Measurements from ENCODE around the gene MAP2K3. TPM values are rescaled to one million over a fixed set of nuclear protein-coding genes. Genes with fewer than 3 reads are reported as not detected.
A peak's percentile ranks its signal among the peaks of the same experiment; 100 is the strongest.
"Not testable (repeated sequence)": the region's sequence is repeated elsewhere in the genome, so short reads cannot be mapped to it uniquely, and the experiment has no call there.

The MAP2K3 gene
- total RNA-seq, 1 experiment from 2014 or later = 50.9 TPM

- H3K27ac Mint-ChIP-seq (ENCODE audit: unreplicated experiment); H3K4me1 Mint-ChIP-seq (ENCODE audit: low read depth, unreplicated experiment); H3K27me3 ChIP-seq (replicated peaks; ENCODE audit: control insufficient read depth, insufficient read depth, low read length); H3K9me3 ChIP-seq; H3K4me3 ChIP-seq (ENCODE audit: low read depth, low read length); BruUV-seq (replicated peaks); H3K36me3 ChIP-seq (ENCODE audit: control insufficient read depth, insufficient read depth, low read length); DNase-seq; POLR2A ChIA-PET; H3K36me3 Mint-ChIP-seq (ENCODE audit: insufficient read depth, unreplicated experiment); H3K4me1 ChIP-seq; H3K9me3 Mint-ChIP-seq (ENCODE audit: unreplicated experiment); H3K4me3 Mint-ChIP-seq (ENCODE audit: unreplicated experiment): not testable (repeated sequence)
- CTCF ChIA-PET = interaction anchor here (0.6 kb wide), 1 partner anchor 37 kb away, joined by 3 read pairs; no protein-coding TSS in a partner anchor
- intact Hi-C loops (cut with micrococcal nuclease; ENCODE audit: unreplicated experiment) = loop anchor here (5.0 kb wide), 2 partner anchors 38 to 192 kb away; partner anchors contain the start of gene MAP2K3
- peaks cover 16% of the 10 kb centered on the region for H3K27me3 Mint-ChIP-seq (ENCODE audit: insufficient read depth, unreplicated experiment)
These were observed 35.9 kb downstream of the MAP2K3 start for GRCh38 chr17:21320430-21320829.

DNA sequence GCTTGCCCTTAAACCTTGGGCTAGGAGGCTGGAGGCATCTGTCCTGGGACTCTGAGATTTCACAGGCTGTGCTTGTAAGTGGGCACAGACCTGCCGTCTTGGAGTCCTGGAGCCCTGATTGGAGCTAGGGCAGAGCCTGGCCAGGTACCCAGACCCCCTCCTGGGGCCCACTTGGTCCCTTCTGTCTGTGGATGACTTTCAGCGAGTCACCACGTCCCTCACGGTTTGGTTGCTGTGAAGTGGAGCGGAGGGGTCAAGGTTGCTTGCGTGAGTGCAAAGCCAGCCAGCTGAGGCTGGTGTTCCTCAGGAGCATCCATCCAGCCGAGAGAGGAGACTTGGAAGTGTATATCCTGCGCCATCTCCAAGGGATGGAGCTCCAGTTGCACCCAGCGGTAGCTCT is 36.5 kb downstream of the MAP2K3 start:
- CTCF ChIA-PET; H3K36me3 Mint-ChIP-seq (ENCODE audit: insufficient read depth, unreplicated experiment); H3K4me3 ChIP-seq (ENCODE audit: low read depth, low read length); H3K4me3 Mint-ChIP-seq (ENCODE audit: unreplicated experiment); H3K4me1 Mint-ChIP-seq (ENCODE audit: low read depth, unreplicated experiment); H3K4me1 ChIP-seq; H3K9me3 ChIP-seq; H3K27me3 ChIP-seq (replicated peaks; ENCODE audit: control insufficient read depth, insufficient read depth, low read length); POLR2A ChIA-PET; H3K27ac Mint-ChIP-seq (ENCODE audit: unreplicated experiment); H3K9me3 Mint-ChIP-seq (ENCODE audit: unreplicated experiment); BruUV-seq (replicated peaks); H3K36me3 ChIP-seq (ENCODE audit: control insufficient read depth, insufficient read depth, low read length); DNase-seq: not testable (repeated sequence)
- peaks cover 19% of the 10 kb centered on the region for H3K27me3 Mint-ChIP-seq (ENCODE audit: insufficient read depth, unreplicated experiment)
- intact Hi-C loops (cut with micrococcal nuclease; ENCODE audit: unreplicated experiment) = loop anchor here (5.0 kb wide), 2 partner anchors 39 to 191 kb away; partner anchors contain the start of gene MAP2K3

GRCh38 chr17:21321744-21322191 is 37.3 kb downstream of the MAP2K3 start:
- not testable (repeated sequence) for H3K36me3 Mint-ChIP-seq (ENCODE audit: insufficient read depth, unreplicated experiment); H3K4me1 Mint-ChIP-seq (ENCODE audit: low read depth, unreplicated experiment)

GRCh38 chr17:21323257-21324111 is 39.0 kb downstream of the MAP2K3 start:
- peak overlapping the region; percentile 86 for H3K4me3 Mint-ChIP-seq (ENCODE audit: unreplicated experiment)
- DNase-seq; H3K9me3 Mint-ChIP-seq (ENCODE audit: unreplicated experiment); H3K36me3 Mint-ChIP-seq (ENCODE audit: insufficient read depth, unreplicated experiment); POLR2A ChIA-PET; BruUV-seq (replicated peaks); H3K4me1 Mint-ChIP-seq (ENCODE audit: low read depth, unreplicated experiment); H3K4me1 ChIP-seq; H3K9me3 ChIP-seq; CTCF ChIA-PET; H3K27me3 ChIP-seq (replicated peaks; ENCODE audit: control insufficient read depth, insufficient read depth, low read length); H3K36me3 ChIP-seq (ENCODE audit: control insufficient read depth, insufficient read depth, low read length): not testable (repeated sequence)
- H3K27ac Mint-ChIP-seq (ENCODE audit: unreplicated experiment) = peak overlapping the region; percentile 45
- peaks cover 24% of the 10 kb centered on the region for H3K27me3 Mint-ChIP-seq (ENCODE audit: insufficient read depth, unreplicated experiment)
- intact Hi-C loops (cut with micrococcal nuclease; ENCODE audit: unreplicated experiment) = loop anchor here (5.0 kb wide), 2 partner anchors 41 to 189 kb away; partner anchors contain the start of gene MAP2K3
- peak overlapping the region; percentile 47 for H3K4me3 ChIP-seq (ENCODE audit: low read depth, low read length)

More at GRCh38 chr17:21321744-21322191, 37.3 kb downstream of the MAP2K3 start:
- H3K4me1 ChIP-seq; H3K36me3 ChIP-seq (ENCODE audit: control insufficient read depth, insufficient read depth, low read length); POLR2A ChIA-PET; DNase-seq; H3K27ac Mint-ChIP-seq (ENCODE audit: unreplicated experiment); BruUV-seq (replicated peaks); H3K4me3 ChIP-seq (ENCODE audit: low read depth, low read length); H3K27me3 ChIP-seq (replicated peaks; ENCODE audit: control insufficient read depth, insufficient read depth, low read length); H3K9me3 ChIP-seq; CTCF ChIA-PET; H3K9me3 Mint-ChIP-seq (ENCODE audit: unreplicated experiment); H3K4me3 Mint-ChIP-seq (ENCODE audit: unreplicated experiment): not testable (repeated sequence)
- H3K27me3 Mint-ChIP-seq (ENCODE audit: insufficient read depth, unreplicated experiment) = peaks cover 19% of the 10 kb centered on the region
- intact Hi-C loops (cut with micrococcal nuclease; ENCODE audit: unreplicated experiment) = loop anchor here (5.0 kb wide), 2 partner anchors 39 to 191 kb away; partner anchors contain the start of gene MAP2K3

- POLR2A ChIA-PET; H3K4me3 ChIP-seq (ENCODE audit: low read depth, low read length); H3K9me3 ChIP-seq; H3K36me3 ChIP-seq (ENCODE audit: control insufficient read depth, insufficient read depth, low read length); H3K27me3 ChIP-seq (replicated peaks; ENCODE audit: control insufficient read depth, insufficient read depth, low read length); H3K4me1 Mint-ChIP-seq (ENCODE audit: low read depth, unreplicated experiment); BruUV-seq (replicated peaks); CTCF ChIA-PET; H3K4me1 ChIP-seq; DNase-seq; H3K4me3 Mint-ChIP-seq (ENCODE audit: unreplicated experiment); H3K36me3 Mint-ChIP-seq (ENCODE audit: insufficient read depth, unreplicated experiment); H3K27ac Mint-ChIP-seq (ENCODE audit: unreplicated experiment): not testable (repeated sequence)
- intact Hi-C loops (cut with micrococcal nuclease; ENCODE audit: unreplicated experiment) = loop anchor here (5.0 kb wide), 2 partner anchors 42 to 188 kb away; partner anchors contain the start of gene MAP2K3
- H3K27me3 Mint-ChIP-seq (ENCODE audit: insufficient read depth, unreplicated experiment) = peaks cover 27% of the 10 kb centered on the region
- peaks cover 21% of the 10 kb centered on the region for H3K9me3 Mint-ChIP-seq (ENCODE audit: unreplicated experiment)
These were observed 40.2 kb downstream of the MAP2K3 start for GRCh38 chr17:21324741-21325140.

GRCh38 chr17:21327921-21328320 is 43.4 kb downstream of the MAP2K3 start:
- H3K27me3 ChIP-seq (replicated peaks; ENCODE audit: control insufficient read depth, insufficient read depth, low read length); DNase-seq; POLR2A ChIA-PET; H3K4me3 Mint-ChIP-seq (ENCODE audit: unreplicated experiment); H3K4me3 ChIP-seq (ENCODE audit: low read depth, low read length); H3K4me1 ChIP-seq; BruUV-seq (replicated peaks); intact Hi-C loops (cut with micrococcal nuclease; ENCODE audit: unreplicated experiment); H3K36me3 ChIP-seq (ENCODE audit: control insufficient read depth, insufficient read depth, low read length); H3K4me1 Mint-ChIP-seq (ENCODE audit: low read depth, unreplicated experiment); CTCF ChIA-PET; H3K9me3 ChIP-seq; H3K36me3 Mint-ChIP-seq (ENCODE audit: insufficient read depth, unreplicated experiment); H3K27ac Mint-ChIP-seq (ENCODE audit: unreplicated experiment): not testable (repeated sequence)
- Mint-ChIP-seq H3K9me3 (ENCODE audit: unreplicated experiment) (peaks cover 23% of the 10 kb centered on the region), H3K27me3 (ENCODE audit: insufficient read depth, unreplicated experiment) (peaks cover 27% of the 10 kb centered on the region)

GRCh38 chr17:21328778-21329177 is 44.3 kb downstream of the MAP2K3 start:
- H3K4me3 Mint-ChIP-seq (ENCODE audit: unreplicated experiment); H3K4me1 Mint-ChIP-seq (ENCODE audit: low read depth, unreplicated experiment); H3K36me3 Mint-ChIP-seq (ENCODE audit: insufficient read depth, unreplicated experiment); H3K4me3 ChIP-seq (ENCODE audit: low read depth, low read length); H3K36me3 ChIP-seq (ENCODE audit: control insufficient read depth, insufficient read depth, low read length); H3K4me1 ChIP-seq; H3K9me3 ChIP-seq; POLR2A ChIA-PET; DNase-seq; CTCF ChIA-PET; BruUV-seq (replicated peaks); H3K27me3 ChIP-seq (replicated peaks; ENCODE audit: control insufficient read depth, insufficient read depth, low read length); intact Hi-C loops (cut with micrococcal nuclease; ENCODE audit: unreplicated experiment); H3K27ac Mint-ChIP-seq (ENCODE audit: unreplicated experiment): not testable (repeated sequence)
- Mint-ChIP-seq H3K9me3 (ENCODE audit: unreplicated experiment) (peaks cover 23% of the 10 kb centered on the region), H3K27me3 (ENCODE audit: insufficient read depth, unreplicated experiment) (peaks cover 20% of the 10 kb centered on the region)
